D721Med (cell line): ENCODE results near the gene GALNT1.

ENCODE experiments used
- DNase-seq: peaks from one replicate; pipeline ENCODE4 v3.0.0; 2011; ENCODE audit warnings: low spot score; ENCODE audit not compliant: insufficient read length
- FAIRE-seq: peaks from 2 replicates; lab custom pipeline; 2011; peaks lifted over from hg19 to GRCh38; lab: Jason Lieb, UNC
- TF ChIP-seq, protein P1 (sequence below): IDR thresholded peaks from 2 replicates; pipeline ENCODE4 v1.5.1; 2012; ENCODE audit warnings: mild to moderate bottlenecking, control low read depth; ENCODE audit not compliant: insufficient read depth; ENCODE audit errors: missing control alignments

GALNT1 gene

DNA sequence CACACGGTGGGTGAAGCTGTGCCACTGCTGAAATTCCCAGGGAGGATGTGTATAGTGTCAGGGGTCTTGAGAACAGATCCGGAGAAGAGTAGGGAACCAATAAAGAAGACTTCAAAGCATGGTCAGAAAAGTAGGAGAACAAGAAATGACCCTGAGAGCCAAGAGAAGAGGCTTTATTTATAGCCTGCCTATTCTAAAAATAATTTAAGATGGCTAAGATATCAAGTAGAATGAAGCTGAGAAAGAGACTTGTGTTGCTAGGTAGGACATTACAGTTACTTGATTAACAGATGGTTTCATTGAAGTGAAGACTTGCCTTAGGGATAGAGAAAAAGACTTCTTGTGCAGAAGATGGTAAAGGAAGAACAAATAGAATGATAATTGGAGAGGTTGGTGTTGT, 43.7 kb downstream of the GALNT1 start:
- no peak for DNase-seq
- no peak for FAIRE-seq
- TF ChIP-seq, protein P1, sequence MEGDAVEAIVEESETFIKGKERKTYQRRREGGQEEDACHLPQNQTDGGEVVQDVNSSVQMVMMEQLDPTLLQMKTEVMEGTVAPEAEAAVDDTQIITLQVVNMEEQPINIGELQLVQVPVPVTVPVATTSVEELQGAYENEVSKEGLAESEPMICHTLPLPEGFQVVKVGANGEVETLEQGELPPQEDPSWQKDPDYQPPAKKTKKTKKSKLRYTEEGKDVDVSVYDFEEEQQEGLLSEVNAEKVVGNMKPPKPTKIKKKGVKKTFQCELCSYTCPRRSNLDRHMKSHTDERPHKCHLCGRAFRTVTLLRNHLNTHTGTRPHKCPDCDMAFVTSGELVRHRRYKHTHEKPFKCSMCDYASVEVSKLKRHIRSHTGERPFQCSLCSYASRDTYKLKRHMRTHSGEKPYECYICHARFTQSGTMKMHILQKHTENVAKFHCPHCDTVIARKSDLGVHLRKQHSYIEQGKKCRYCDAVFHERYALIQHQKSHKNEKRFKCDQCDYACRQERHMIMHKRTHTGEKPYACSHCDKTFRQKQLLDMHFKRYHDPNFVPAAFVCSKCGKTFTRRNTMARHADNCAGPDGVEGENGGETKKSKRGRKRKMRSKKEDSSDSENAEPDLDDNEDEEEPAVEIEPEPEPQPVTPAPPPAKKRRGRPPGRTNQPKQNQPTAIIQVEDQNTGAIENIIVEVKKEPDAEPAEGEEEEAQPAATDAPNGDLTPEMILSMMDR, result no peak

DNA sequence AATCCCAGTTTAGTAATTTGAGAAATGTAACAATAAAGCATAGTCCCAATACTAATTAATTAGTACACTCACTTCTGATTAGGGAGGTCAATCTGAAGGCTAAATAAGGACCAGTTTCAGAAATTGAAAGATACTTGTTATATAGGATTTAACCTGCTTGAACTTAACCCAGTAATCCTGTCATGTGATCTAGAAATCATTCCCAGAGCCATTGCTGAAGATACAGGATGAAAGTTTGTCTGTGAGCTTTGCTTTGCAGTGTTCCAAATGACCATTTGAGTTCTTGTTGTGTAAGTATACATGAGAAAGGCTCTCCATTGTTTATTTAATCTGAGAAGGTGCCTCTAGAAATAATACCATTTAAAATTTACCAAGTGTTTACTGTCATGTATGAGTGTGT, 52.2 kb downstream of the GALNT1 start:
- DNase-seq, result no peak
- TF ChIP-seq, protein P1, result no peak
- no peak for FAIRE-seq

DNA sequence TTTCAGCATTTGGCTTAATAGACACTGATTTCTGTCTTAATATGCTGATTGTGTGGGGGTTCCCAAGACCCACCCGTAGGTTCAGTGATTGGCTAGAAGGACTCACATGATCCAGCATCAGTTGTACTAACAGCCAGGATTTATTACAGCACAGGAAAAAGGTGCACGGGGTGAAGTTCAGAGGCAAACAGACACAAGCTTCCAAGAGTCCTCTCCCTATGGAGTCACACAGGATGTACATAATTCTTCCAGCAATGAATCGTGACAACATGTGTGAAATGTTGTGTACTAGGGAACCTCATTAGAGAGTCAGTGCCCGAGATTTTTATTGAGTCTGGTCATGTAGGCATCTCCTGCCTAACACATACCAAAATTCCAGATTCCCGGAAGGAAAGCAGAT, 52.8 kb downstream of the GALNT1 start:
- DNase-seq (no peak), FAIRE-seq (no peak)
- TF ChIP-seq, protein P1, result no peak

DNA sequence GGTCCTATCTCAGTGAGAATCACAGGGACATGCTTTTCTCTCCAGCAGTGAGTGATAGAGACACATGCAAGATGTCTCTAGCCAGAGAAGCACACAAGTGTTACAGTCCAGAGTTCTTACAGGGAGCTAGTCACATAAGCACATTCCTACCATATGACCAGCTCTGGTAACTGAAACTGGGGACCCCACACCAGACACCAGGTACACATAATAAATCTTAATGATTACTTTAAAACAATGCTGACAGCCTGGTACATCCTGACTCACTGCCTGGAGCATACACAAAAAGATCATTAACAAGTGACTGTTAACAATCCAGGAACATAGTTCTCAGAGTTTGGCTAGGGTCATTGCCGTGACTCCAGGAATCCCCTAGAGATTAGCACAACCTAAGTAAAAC, 53.6 kb downstream of the GALNT1 start:
- TF ChIP-seq, protein P1, result no peak
- FAIRE-seq (no peak), DNase-seq (no peak)

DNA sequence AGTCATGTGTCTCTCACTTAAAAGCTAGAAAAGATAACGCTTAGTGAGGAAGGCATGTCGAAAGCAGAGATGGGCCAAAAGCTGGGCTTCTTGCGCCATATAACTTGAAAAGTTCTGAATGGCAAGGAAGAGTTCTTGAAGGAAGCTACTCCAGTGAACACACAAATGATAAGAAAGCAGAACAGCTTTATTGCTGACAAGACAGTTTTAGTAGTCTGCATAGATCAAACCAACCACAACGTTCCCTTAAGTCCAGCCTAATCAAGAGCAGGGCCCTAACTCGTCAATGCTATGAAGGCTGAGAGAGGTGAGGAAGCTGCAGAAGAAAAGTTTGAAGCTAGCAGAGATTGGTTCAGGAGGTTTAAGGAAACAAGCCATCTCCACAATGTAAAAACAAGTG, 55.7 kb downstream of the GALNT1 start:
- TF ChIP-seq, protein P1, result no peak
- FAIRE-seq (no peak), DNase-seq (no peak)

DNA sequence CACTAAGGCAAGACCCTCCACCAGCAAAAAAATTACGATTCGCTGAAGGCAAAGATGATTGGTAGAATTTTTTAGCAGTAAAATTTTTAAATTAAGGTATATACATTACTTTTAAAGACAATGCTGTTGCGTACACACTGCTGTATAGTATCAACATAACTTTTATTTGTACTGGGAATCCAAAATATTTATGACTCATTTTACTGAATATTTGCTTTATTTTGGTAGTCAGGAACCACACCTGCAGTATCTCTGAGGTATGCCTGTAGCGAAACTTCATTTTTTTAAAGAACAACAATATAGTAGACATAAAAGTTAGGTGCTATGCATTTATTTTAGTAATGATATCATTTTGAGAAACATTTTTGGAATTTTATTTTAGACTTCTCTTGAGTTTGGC, 57.8 kb downstream of the GALNT1 start:
- TF ChIP-seq, protein P1, result no peak
- no peak for FAIRE-seq
- DNase-seq, result no peak

DNA sequence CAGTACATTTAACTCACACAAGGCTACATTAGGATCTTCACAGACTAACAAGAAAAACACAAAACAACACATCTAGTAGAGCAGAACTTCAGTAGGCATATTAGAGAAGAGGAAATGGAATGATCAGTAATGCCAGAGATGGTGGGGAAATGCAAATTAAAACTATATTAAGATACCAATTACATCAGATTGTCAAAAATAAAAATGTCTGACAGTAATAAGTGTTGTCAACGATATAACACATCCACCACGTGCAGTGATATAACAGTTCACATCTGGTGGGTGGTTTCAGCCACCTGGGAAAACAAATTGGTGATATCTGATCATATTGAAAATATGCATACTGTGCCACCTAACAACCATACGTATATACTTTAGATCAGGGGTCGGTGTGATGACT, 59.9 kb downstream of the GALNT1 start:
- DNase-seq, result no peak
- FAIRE-seq, result no peak
- TF ChIP-seq, protein P1, result no peak
